SK-N-MC (cell line): ENCODE results near the gene TP53AIP1.

Source experiments
- EZH2 ChIP-seq: fragments of 200-600 bp; sonication (generic); IDR thresholded peaks from one replicate; pipeline ENCODE4 v1.6.1; 2017; ENCODE audit warnings: antibody characterized with exemption
- FOXP2 ChIP-seq: optimal IDR thresholded peaks from 2 replicates; pipeline ENCODE3; 2011; ENCODE audit warnings: mild to moderate bottlenecking, moderate library complexity; ENCODE audit not compliant: insufficient read depth; ENCODE audit errors: extremely low read length, control extremely low read depth
- POLR2AphosphoS5 ChIP-seq: IDR thresholded peaks from 2 replicates; pipeline ENCODE4 v1.6.1; 2012; ENCODE audit warnings: mild to moderate bottlenecking, low read depth, low read length, borderline replicate concordance

- TF ChIP-seq EZH2 (no peak), POLR2AphosphoS5 (no peak), FOXP2 (no peak)
Observed at GRCh38 chr11:128988242-128988970, 45.7 kb upstream of the TP53AIP1 start.
